GM10847 (cell line): Measurements from ENCODE around the gene TAB2.

ENCODE experiments used
- POLR2A ChIP-seq: IDR thresholded peaks from 2 replicates; pipeline ENCODE4 v1.6.1; 2011; ENCODE audit not compliant: insufficient read length; ENCODE audit errors: extremely low read depth

The TAB2 gene

GRCh38 chr6:149323353-149323752, 5.8 kb downstream of the TAB2 start:
- TF ChIP-seq POLR2A = no peak

DNA sequence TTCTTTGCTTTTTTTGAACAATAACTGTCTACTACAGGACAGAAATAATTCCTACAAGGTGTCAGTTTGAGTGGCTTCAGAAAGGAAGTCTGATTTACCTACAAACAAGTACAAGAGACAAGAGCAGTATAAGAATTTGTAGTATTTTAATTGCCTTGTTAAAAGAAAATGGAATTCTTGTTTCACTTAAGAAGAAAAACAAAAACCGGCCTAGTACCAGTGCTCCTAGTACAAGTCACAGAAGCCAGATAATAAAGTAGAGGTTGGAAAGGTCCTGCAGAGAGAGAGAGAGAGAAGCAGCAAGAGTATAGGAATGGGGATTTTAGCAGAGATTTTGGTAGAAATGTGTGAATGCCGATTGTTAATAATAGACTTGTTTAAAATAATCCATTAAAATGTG, 6.4 kb downstream of the TAB2 start:
- TF ChIP-seq POLR2A = no peak

DNA sequence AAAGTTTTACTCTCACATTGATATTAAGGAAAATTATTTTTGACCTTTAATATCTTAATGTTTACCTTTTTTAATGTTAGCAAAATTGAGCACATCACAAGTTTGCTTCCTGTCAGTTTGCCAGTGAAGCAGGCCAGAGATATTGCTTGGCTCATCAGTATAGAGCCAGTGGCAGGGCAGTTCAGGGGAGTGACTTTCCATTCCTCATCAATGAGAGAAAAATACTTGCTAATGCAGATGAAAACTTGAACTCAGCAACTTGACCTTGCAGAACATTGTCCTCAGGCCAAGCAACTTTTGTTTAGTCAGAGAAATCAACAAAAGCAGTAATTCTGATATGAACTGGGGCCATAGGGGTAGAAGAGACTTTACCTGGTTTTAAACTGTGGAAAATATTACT, 6.9 kb downstream of the TAB2 start:
- TF ChIP-seq POLR2A = no peak

GRCh38 chr6:149325648-149326236, 8.2 kb downstream of the TAB2 start:
- TF ChIP-seq POLR2A = no peak

DNA sequence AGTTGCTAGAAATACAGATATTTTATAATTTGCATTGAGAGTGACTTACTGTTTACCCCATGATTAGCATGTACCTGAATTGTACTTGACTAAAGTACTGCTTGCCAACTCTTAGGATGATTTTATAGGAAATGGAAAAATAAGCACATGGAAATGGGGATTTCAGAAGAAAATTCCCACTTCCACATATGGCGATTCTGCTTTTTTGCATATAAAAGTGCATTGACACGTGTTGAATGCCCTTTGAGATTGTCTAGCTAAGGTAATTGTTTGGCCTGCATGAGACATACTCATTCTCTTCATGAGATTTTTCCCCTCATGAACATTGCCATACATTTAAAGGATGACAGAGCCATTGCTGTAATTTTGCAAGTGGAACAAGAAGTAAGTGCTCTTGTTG, 10.1 kb downstream of the TAB2 start:
- no peak for TF ChIP-seq POLR2A

GRCh38 chr6:149328083-149328482, 10.6 kb downstream of the TAB2 start:
- TF ChIP-seq POLR2A = no peak

- no peak for TF ChIP-seq POLR2A
These were observed 12.0 kb downstream of the TAB2 start for GRCh38 chr6:149329529-149329928.

GRCh38 chr6:149330133-149330532, 12.6 kb downstream of the TAB2 start:
- no peak for TF ChIP-seq POLR2A

DNA sequence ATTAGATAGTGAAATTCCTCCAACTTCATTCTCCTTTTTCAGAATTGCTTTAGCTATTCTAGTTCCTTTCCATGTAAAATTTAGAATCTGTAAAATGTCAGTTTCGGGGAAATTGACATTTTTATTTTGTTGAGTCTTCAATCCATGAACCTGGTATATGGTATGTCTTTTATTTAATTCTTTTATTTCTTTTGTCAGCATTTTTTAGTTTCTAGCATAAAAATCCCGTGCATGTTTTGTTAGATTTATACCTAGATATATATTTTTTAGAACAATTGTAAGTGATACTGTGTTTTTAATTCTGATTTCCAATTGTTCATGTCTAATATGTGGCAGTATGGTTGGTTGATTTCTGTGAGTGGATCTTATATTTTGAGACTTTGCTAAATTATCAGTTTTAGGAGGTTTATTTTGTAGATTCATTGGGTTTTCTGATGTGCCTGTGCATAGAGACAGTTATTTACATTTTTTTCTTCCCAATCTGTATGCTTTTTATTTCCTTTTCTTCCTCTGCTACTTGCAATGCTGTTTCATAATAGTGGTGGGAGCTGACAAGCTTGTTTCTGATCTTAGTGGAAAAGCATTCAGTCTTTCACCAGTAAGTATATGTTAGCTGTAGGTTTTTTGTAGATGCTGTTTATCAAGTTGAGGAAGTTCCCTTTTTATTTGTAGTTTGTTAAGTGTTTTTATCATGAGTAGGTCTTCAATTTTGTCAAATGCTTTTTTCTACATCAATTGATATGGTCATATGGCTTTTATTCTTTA, 13.7 kb downstream of the TAB2 start:
- no peak for TF ChIP-seq POLR2A

DNA sequence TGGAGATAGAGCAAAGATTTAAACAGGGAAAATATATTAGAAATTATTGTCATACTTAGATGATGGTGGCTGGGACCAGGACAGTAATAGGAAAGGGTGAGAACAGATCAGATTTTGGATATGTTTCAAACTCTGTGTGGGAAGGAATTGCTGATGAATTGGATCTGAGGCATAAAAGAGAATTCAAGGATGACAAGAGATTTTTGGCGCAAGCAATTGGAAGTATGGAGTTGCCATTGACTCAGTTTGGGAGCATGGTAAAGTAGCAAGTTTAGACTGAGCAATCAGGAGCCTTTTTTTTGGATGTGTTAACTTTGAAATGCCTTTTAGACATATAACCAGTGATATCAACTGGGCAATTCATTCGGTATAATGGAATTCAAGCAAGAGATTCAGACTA, 14.4 kb downstream of the TAB2 start:
- no peak for TF ChIP-seq POLR2A

- no peak for TF ChIP-seq POLR2A
These were observed 15.2 kb downstream of the TAB2 start for GRCh38 chr6:149332602-149333265.

DNA sequence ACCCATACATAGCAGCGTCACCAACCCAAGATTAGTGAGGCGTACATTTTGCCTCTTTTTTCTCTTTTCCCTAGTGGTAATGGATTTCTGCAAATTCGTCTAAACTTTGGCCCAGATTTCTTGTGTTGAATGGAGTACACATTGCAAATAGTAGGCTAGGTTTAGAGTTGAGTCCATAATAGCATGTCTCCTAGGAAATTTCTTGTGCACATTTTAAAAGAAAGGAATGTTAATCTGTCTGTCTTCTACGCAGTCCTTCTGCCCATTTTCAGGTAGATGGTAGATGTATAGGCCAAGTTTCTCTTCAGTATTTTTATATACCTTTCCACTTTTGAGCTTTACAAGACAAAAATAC, 15.7 kb downstream of the TAB2 start:
- TF ChIP-seq POLR2A = no peak

DNA sequence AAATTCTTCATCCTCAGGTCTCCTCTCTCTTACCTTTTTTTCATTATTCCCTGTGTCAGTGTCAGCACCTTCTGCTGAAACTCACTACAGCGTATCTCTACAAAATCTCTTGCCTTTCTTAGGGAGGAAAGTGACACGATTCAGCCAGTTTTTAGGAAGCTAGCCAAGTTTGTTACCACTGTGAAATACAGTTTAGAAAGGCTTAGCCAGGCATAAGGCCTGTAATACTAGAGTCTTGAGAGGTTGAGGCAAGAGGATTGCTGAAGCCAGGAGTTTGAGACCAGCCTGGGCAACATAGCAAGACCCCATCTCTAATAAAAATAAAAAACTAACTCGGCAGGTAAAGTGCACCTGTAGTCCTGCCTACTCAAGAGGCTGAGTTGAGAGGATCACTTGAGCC, 16.7 kb downstream of the TAB2 start:
- no peak for TF ChIP-seq POLR2A

DNA sequence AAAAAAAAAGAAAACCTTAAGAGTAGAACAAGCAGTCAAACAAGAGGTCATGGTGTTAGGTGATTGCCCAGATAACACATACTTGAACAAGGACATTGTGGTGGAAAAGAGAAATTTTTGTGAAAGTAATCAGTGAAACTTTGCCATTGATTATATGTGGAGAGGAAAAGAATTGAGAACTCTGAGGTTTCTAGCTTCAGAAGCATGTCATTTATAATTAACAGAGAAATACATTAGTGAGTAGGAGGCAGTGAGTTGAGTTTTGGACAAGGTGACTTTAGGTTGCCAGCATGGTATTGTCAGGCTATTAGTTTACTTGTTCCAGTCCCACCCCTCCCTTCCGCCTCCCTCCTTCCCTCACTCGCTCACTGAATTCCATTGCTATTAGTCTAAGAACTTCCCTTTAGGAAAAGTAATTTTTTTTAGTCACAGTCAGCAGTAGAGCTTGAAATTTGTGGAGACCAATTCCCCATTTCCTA, 17.2 kb downstream of the TAB2 start:
- TF ChIP-seq POLR2A = no peak

- TF ChIP-seq POLR2A = no peak
These were observed 18.6 kb downstream of the TAB2 start for GRCh38 chr6:149335924-149336608.

DNA sequence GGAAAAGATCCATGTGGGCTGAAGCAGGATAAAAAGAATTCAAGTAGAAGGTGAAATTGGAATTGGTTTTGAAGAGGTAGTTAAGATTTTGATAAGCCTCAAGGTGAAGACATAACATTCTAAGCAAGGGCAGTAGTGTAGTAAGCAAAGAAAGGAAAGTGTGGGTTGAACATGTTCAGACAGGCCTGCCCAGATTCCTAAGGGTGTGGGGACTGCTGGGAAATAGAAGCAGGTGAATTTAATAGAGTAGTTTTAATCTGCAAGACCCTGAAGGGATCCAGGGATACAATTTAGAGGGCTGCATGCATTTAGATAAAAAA, 19.1 kb downstream of the TAB2 start:
- TF ChIP-seq POLR2A = no peak
